Erythroblast (primary cell): ENCODE measurements around the gene CFAP77.

Source experiments
- DNase-seq, 2 experiments: peaks; one replicate each; lab custom pipeline; 2025; lab: John Stamatoyannopoulos, UW
- GATA1 ChIP-seq: IDR thresholded peaks from 2 replicates; pipeline ENCODE4 v1.6.1; 2011; ENCODE audit warnings: low read depth, mild to moderate bottlenecking, control low read depth, low read length, moderate library complexity
- POLR2A ChIP-seq: IDR thresholded peaks from 2 replicates; pipeline ENCODE4 v1.6.1; 2011; ENCODE audit warnings: mild to moderate bottlenecking, low read length

Gene CFAP77

GRCh38 chr9:132387133-132387532 lies 22.9 kb upstream of the CFAP77 start:
- TF ChIP-seq POLR2A, result no peak
- TF ChIP-seq GATA1, result no peak
- DNase-seq, result no peak

DNA sequence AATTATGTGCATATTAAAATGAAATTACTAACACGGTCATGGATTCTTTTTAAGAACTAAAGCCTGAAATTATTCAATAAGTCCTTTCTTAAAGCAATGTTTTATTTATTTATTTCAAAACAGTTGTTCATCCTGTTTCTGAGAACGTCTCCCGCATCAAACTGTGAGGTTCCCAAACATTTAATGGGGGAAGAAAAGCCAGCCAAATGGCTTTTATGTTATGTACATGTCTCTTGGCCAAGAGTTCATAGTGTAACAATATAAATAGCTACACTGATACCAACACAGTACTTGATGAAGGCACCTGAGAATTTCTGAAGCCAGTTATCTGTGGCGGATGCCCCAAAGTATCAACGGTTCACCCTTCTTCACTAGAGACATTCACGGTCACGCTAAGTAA lies 19.0 kb upstream of the CFAP77 start:
- DNase-seq, result no peak
- no peak for TF ChIP-seq POLR2A
- no peak for TF ChIP-seq GATA1

DNA sequence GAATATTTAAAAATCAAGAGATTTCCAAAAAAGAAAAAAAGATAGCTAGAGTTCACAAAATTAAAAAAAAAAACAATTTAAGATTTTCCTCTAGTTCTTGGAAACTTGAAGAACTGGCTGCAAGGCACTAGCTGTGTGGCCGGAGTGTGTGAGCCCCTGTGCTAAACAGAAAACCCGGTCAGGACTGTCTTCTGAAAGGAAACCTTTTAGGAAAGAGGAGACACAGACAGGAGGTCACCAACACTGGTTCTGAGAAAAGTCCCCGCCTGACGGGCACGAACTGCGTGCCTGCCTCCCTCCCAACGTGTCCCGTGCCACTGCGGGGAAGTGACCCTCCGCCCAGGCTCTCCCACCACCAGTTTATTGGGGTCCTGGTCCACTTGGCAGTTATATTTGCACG lies 18.6 kb upstream of the CFAP77 start:
- no peak for DNase-seq

DNA sequence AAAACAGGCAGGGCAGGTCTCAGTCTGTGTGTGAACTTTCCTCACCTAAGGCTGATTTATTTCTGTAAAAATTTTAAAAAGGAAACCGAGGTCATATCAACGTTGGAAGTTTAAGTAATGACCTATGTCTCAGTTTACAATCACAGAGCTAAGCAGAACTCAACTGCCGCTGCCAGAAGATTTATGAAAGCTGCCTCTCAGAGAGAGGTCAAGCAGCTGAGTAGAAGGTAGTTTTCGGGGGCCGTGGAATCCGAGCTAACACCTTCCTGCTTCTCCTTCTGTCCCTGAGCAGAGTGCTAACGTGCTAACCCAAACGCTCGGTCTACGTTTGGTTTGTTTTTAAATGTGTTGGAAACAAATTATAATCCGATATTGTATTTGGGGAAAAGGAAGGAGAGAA lies 14.5 kb upstream of the CFAP77 start:
- no peak for TF ChIP-seq POLR2A
- TF ChIP-seq GATA1, result no peak
- DNase-seq, result no peak

More for the DNA sequence above, 18.6 kb upstream of the CFAP77 start:
- TF ChIP-seq GATA1 (no peak), POLR2A (no peak)

DNA sequence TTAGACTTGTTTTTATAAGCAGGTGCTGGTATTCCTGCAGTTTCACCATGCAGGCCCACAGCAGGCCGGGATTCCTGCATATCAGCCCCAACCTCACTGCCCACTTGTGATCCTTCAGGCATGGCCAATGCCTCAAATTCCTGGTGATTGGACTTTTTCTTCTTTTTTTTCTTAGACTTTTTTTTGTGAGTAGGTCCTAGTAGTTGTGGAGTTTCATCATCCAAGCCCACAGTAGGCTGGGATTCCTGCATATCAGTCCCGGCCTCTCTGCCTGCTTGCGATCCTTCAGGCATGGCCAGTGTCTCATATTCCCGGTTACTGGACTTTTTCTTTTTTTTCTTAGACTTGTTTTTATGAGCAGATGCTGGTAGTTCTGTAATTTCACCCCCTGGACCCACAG lies 8.2 kb upstream of the CFAP77 start:
- no peak for DNase-seq
- TF ChIP-seq GATA1, result no peak
- no peak for TF ChIP-seq POLR2A

GRCh38 chr9:132404228-132404881 lies 5.7 kb upstream of the CFAP77 start:
- TF ChIP-seq POLR2A (no peak), GATA1 (no peak)
- DNase-seq, result no peak

GRCh38 chr9:132406554-132407122 lies 3.4 kb upstream of the CFAP77 start, which contains the start of gene TTF1:
Gene TTF1, minus strand, starts transcription at chr9:132406840. Its CDS starts 4,019 bp downstream, at chr9:132402821.
- peak; percentile 79 for TF ChIP-seq POLR2A
- TF ChIP-seq GATA1, result no peak
- DNase-seq, result peak; percentile 95

DNA sequence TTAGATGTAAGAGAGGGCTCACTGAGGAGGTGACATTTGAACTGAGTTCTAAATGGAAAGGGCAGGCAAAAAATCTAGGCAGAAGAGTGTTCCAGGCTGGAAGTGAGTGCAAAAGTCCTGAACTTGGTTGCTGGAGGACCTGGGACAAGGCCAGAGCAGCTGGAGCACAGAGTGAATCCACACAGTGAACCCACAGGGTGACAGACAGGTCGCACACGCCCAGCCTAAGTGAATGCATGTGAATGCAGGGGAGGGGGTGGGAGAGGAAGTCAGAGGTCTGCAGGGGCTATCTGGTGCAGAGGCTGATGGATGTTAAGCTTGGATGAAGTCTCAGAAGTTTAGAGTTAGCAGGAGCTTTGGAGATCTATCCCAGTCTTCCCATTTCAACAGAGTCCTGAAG lies 2.8 kb upstream of the CFAP77 start:
- DNase-seq, result no peak
- TF ChIP-seq POLR2A (no peak), GATA1 (no peak)

GRCh38 chr9:132408521-132408920 lies 1.5 kb upstream of the CFAP77 start:
- TF ChIP-seq GATA1 (no peak), POLR2A (peak; percentile 43)
- peak; percentile 51 to 68 for DNase-seq

DNA sequence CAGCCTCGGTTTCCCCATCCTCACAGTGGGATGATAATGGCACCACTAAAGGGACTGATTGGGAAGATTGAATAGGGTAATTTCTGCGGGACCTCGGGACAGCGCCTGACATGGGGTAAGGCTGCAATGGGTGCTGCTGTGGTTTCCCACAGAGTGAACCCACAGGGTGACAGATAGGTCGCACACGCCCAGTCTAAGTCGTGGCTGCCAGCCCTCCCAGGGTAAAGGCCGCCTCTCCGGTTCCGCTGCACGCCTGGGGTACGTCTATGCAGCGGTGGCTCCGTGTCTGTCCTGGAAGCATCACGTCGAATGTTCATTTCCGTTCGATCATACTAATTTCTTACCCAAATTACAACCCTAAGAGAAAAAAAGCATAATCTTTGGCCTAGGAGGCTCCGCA lies 631 bp downstream of the CFAP77 start:
- peak in 1 of 2 experiments; percentile 38 for DNase-seq
- TF ChIP-seq GATA1, result no peak
- TF ChIP-seq POLR2A, result no peak

- peak; percentile 58 to 71 for DNase-seq
- TF ChIP-seq GATA1 (no peak), POLR2A (no peak)
Measured at GRCh38 chr9:132411091-132411508, 1.1 kb downstream of the CFAP77 start.

DNA sequence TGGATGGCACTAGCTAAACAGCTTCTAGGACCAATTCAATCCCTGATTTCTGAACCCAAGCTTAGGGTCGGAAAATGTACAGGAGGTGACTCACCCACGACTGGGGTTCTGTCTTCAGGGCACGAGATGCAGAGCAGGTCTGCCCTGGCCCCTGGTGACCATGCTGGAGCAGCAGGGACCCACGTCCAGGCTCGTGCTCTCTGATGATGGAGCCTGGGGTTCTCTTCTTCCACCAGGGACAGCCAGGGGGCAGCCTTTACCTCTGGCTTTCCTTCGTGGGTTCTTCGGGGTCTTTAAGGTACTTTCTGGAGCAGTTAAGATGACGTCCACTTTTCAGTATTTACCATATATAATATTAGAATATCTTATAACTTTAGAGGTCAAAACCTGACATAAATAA lies 2.1 kb downstream of the CFAP77 start:
- DNase-seq, result peak; percentile 35 to 41

DNA sequence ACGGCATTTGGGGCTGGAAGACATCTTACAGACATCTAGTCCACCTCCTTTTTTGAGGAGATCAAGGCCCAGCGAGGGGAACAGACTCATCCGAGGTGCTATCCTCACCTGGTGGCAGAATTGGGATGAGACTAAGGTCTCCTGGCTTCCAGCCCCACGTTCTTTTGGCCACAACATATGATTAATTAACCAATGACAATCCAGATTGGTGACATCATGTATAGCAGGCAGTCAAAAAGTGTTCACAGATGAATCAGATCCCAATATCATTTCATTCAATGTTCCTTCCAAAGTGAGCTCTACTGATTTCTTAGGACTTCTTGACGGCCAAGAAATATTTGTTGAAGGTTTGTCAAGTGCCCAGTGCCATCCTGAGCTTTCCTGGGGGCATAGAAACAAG lies 3.9 kb downstream of the CFAP77 start:
- DNase-seq, result no peak
- TF ChIP-seq POLR2A (no peak), GATA1 (no peak)

More for the DNA sequence above, 2.1 kb downstream of the CFAP77 start:
- no peak for TF ChIP-seq POLR2A
- no peak for TF ChIP-seq GATA1

DNA sequence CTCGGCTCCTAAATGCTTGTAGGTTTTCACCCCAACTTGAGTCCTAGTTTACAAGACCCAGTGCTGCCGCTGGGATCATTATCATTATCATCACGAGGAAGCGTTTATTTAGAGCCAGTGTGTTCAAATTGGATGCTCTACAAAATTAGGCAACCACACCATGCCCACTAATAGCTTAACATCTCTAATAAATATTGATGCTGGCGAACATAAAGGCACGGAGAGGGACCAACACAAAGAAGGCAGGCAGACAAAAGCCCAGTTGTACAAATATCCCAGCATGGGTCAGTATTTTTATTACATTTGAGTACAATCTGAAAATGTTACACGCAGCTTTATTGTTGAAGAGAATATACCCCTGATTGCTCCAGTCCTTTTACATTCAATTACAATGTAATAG lies 4.7 kb downstream of the CFAP77 start:
- TF ChIP-seq GATA1 (no peak), POLR2A (no peak)

GRCh38 chr9:132415181-132415580 lies 5.2 kb downstream of the CFAP77 start:
- no peak for DNase-seq
- TF ChIP-seq POLR2A, result no peak
- TF ChIP-seq GATA1, result no peak

More for the DNA sequence above, 4.7 kb downstream of the CFAP77 start:
- no peak for DNase-seq
